Muscle of leg (tissue), 11 donors: ENCODE results near the gene BRAF. TPM values are rescaled to one million over a fixed set of nuclear protein-coding genes. Genes with fewer than 3 reads are reported as not detected.
"Not testable (repeated sequence)": the region's sequence is repeated elsewhere in the genome, so short reads cannot be mapped to it uniquely, and the experiment has no call there.

Experiments
- DNase-seq: peaks from one replicate; pipeline ENCODE4 v3.0.0; 2013
- H3K27ac ChIP-seq: one replicate; pipeline ENCODE4 v1.5.1; 2013; ENCODE audit warnings: mild to moderate bottlenecking, low read length, control low read depth
- H3K27me3 ChIP-seq: one replicate; pipeline ENCODE4 v1.6.1; 2013; ENCODE audit warnings: low read length; ENCODE audit not compliant: control insufficient read depth, insufficient read depth
- H3K36me3 ChIP-seq: one replicate; pipeline ENCODE4 v1.6.1; 2013; ENCODE audit warnings: low read length; ENCODE audit not compliant: control insufficient read depth, insufficient read depth
- H3K4me1 ChIP-seq: one replicate; pipeline ENCODE4 v1.6.1; 2013; ENCODE audit warnings: low read length; ENCODE audit not compliant: control insufficient read depth, insufficient read depth
- H3K4me3 ChIP-seq: one replicate; pipeline ENCODE4 v1.5.1; 2013; ENCODE audit warnings: low read length, control low read depth
- H3K9me3 ChIP-seq: replicated peaks from 2 replicates; pipeline ENCODE4 v1.6.1; 2013; ENCODE audit warnings: low read depth, low read length; ENCODE audit not compliant: control insufficient read depth
- WGBS: methylation state at CpG from one replicate; pipeline ENCODE4 v1.1.5; 2013; ENCODE audit warnings: missing lambda C conversion rate; ENCODE audit not compliant: insufficient coverage; 5-methylcytosine and 5-hydroxymethylcytosine counted together
- polyA plus RNA-seq, 8 donors: library from polyadenylated mRNA; unstranded; fragments of 120-200 nt; gene quantifications; one replicate each; pipeline versions ENCODE4 v1.2.1 to v1.2.3, GENCODE V29; 2013; ENCODE audit warnings: inconsistent platforms in 1 of 8, low replicate concordance in 1 of 8; ENCODE audit not compliant: insufficient read length in 8 of 8, insufficient read depth in 1 of 8
- total RNA-seq: library from RNA; stranded (reverse); fragments of 120-200 nt; gene quantifications from one replicate; pipeline ENCODE4 v1.2.4, GENCODE V29; 2013

BRAF gene
- total and polyA plus RNA-seq, 9 donors, result 9.2 to 19.7 (median 9.5) TPM

GRCh38 chr7:140676956-140677355 is 247.8 kb downstream of the BRAF start:
- WGBS, result 92% methylated on average over 5 of the region's 11 CpGs
- H3K4me1 ChIP-seq, result peaks cover 18% of the 10 kb centered on the region
- not testable (repeated sequence) for DNase-seq

GRCh38 chr7:140676306-140676705 is 248.4 kb downstream of the BRAF start:
- no peak for DNase-seq
- peaks cover 18% of the 10 kb centered on the region for H3K4me1 ChIP-seq
- H3K36me3 ChIP-seq, result peaks cover 24% of the 10 kb centered on the region
- H3K9me3 ChIP-seq, result no peaks in the 10 kb centered on the region
- H3K4me3 ChIP-seq, result no peak overlapping the region
- no peaks in the 10 kb centered on the region for H3K27me3 ChIP-seq
- WGBS, result 89% methylated on average over 1 of the region's 3 CpGs
- no peak overlapping the region for H3K27ac ChIP-seq

More at GRCh38 chr7:140676956-140677355, 247.8 kb downstream of the BRAF start:
- H3K9me3 ChIP-seq, H3K27ac ChIP-seq, H3K4me3 ChIP-seq, H3K27me3 ChIP-seq: not testable (repeated sequence)
- H3K36me3 ChIP-seq, result peaks cover 30% of the 10 kb centered on the region

- WGBS, result no CpG with 5 or more reads among the region's 4 CpGs
- DNase-seq, result no peak
- H3K27ac ChIP-seq, result no peak overlapping the region
These were observed 249.0 kb downstream of the BRAF start for GRCh38 chr7:140675726-140676125.

GRCh38 chr7:140674899-140675701 is 249.6 kb downstream of the BRAF start:
- Histone ChIP-seq H3K36me3 (peaks cover 18% of the 10 kb centered on the region), H3K27me3 (no peaks in the 10 kb centered on the region), H3K27ac (no peak overlapping the region), H3K4me3 (no peak overlapping the region), H3K4me1 (peaks cover 18% of the 10 kb centered on the region), H3K9me3 (no peaks in the 10 kb centered on the region)
- DNase-seq, result peak; percentile 69
- WGBS, result 67% methylated on average over 4 of the region's 8 CpGs

More at GRCh38 chr7:140675726-140676125, 249.0 kb downstream of the BRAF start:
- Histone ChIP-seq H3K4me1 (peaks cover 18% of the 10 kb centered on the region), H3K4me3 (no peak overlapping the region), H3K36me3 (peaks cover 20% of the 10 kb centered on the region), H3K27me3 (no peaks in the 10 kb centered on the region), H3K9me3 (no peaks in the 10 kb centered on the region)

- H3K27me3 ChIP-seq, result no peaks in the 10 kb centered on the region
- no peak overlapping the region for H3K27ac ChIP-seq
- H3K36me3 ChIP-seq, result peaks cover 17% of the 10 kb centered on the region
- no peaks in the 10 kb centered on the region for H3K9me3 ChIP-seq
- H3K4me1 ChIP-seq, result peaks cover 18% of the 10 kb centered on the region
- 91% methylated on average over 4 of the region's 5 CpGs for WGBS
- DNase-seq, result no peak
- H3K4me3 ChIP-seq, result no peak overlapping the region
These were observed 250.4 kb downstream of the BRAF start for GRCh38 chr7:140674356-140674800.

GRCh38 chr7:140673774-140674155 is 251.0 kb downstream of the BRAF start:
- H3K27me3 ChIP-seq, result no peaks in the 10 kb centered on the region
- peaks cover 18% of the 10 kb centered on the region for H3K4me1 ChIP-seq
- peaks cover 11% of the 10 kb centered on the region for H3K36me3 ChIP-seq
- no peak for DNase-seq
- H3K4me3 ChIP-seq, result peak overlapping the region; percentile 66
- no peaks in the 10 kb centered on the region for H3K9me3 ChIP-seq
- H3K27ac ChIP-seq, result peak overlapping the region; percentile 65
- WGBS, result 23% methylated on average over 15 of the region's 18 CpGs

- peak overlapping the region; percentile 66 for H3K4me3 ChIP-seq
- peaks cover 18% of the 10 kb centered on the region for H3K4me1 ChIP-seq
- H3K36me3 ChIP-seq, result peaks cover 10% of the 10 kb centered on the region
- H3K27ac ChIP-seq, result peak overlapping the region; percentile 65
- DNase-seq, result peak; percentile 64
- no peaks in the 10 kb centered on the region for H3K27me3 ChIP-seq
- H3K9me3 ChIP-seq, result no peaks in the 10 kb centered on the region
- under 1% methylated on average over 71 of the region's 72 CpGs for WGBS
These were observed 251.5 kb downstream of the BRAF start for GRCh38 chr7:140673063-140673773.

- Histone ChIP-seq H3K4me1 (peaks cover 18% of the 10 kb centered on the region), H3K4me3 (peak within 1 kb of the TSS; percentile 66), H3K9me3 (no peaks in the 10 kb centered on the region), H3K27ac (peak within 1 kb of the TSS; percentile 65), H3K27me3 (no peaks in the 10 kb centered on the region), H3K36me3 (peaks cover 4% of the 10 kb centered on the region)
- peak; percentile 58 for DNase-seq
- WGBS, result 0% methylated on average over 15 of the region's 41 CpGs
These were observed 252.2 kb downstream of the BRAF start, which contains the start of gene ADCK2 for GRCh38 chr7:140672382-140673062. Gene ADCK2 (plus strand): TSS chr7:140672945. CDS start chr7:140673331, 386 bp downstream.

GRCh38 chr7:140671966-140672365 is 252.8 kb downstream of the BRAF start:
- H3K4me3 ChIP-seq, result no peak overlapping the region
- H3K27me3 ChIP-seq, result no peaks in the 10 kb centered on the region
- no peak for DNase-seq
- 75% methylated on average over 10 of the region's 15 CpGs for WGBS
- H3K27ac ChIP-seq, result no peak overlapping the region
- H3K9me3 ChIP-seq, result no peaks in the 10 kb centered on the region
- peaks cover 3% of the 10 kb centered on the region for H3K36me3 ChIP-seq
- H3K4me1 ChIP-seq, result peaks cover 18% of the 10 kb centered on the region
